H1 (cell line): ENCODE measurements around the gene TRPV2.

ENCODE experiments used
- ATF2 ChIP-seq: IDR thresholded peaks from 2 replicates; pipeline ENCODE4 v1.6.1; 2012; ENCODE audit warnings: low read length, inconsistent platforms
- BCL11A ChIP-seq, 2 experiments: IDR thresholded peaks; one replicate each; pipeline ENCODE4 v1.6.1; 2011; ENCODE audit warnings: low read depth in 2 of 2, low read length in 2 of 2, mild to moderate bottlenecking in 2 of 2
- CEBPB ChIP-seq: IDR thresholded peaks from 2 replicates; pipeline ENCODE4 v1.6.1; 2012; ENCODE audit warnings: low read depth, low read length
- CREB1 ChIP-seq: IDR thresholded peaks from 2 replicates; pipeline ENCODE4 v1.6.1; 2012; ENCODE audit warnings: inconsistent platforms
- CTCF ChIP-seq, 3 experiments: IDR thresholded peaks; 1 replicate in 2 of 3; 2 replicates in 1 of 3; pipeline versions ENCODE4 v1.5.1 to v1.6.1; 2011; ENCODE audit warnings: low read length in 3 of 3, mild to moderate bottlenecking in 3 of 3, inconsistent platforms in 2 of 3, low read depth in 1 of 3, moderate library complexity in 1 of 3; ENCODE audit not compliant: insufficient read depth in 1 of 3; ENCODE audit errors: control extremely low read depth in 1 of 3
- EZH2 ChIP-seq: fragments of 200-600 bp; sonication (generic); IDR thresholded peaks from 2 replicates; pipeline ENCODE4 v1.7.1; 2012; ENCODE audit warnings: low read depth, mild to moderate bottlenecking, moderate library complexity, low read length, inconsistent platforms; ENCODE audit not compliant: severe bottlenecking
- RFX5 ChIP-seq: IDR thresholded peaks from 2 replicates; pipeline ENCODE4 v1.6.1; 2011; ENCODE audit warnings: low read depth, low read length, improper control_type of control experiment, borderline replicate concordance
- RXRA ChIP-seq: IDR thresholded peaks from 2 replicates; pipeline ENCODE4 v1.6.1; 2011; ENCODE audit warnings: low read depth, mild to moderate bottlenecking, low read length, moderate library complexity; ENCODE audit not compliant: insufficient read depth
- TAF1 ChIP-seq: IDR thresholded peaks from 2 replicates; pipeline ENCODE4 v1.6.1; 2011; ENCODE audit warnings: mild to moderate bottlenecking, low read depth, low read length
- TEAD4 ChIP-seq: IDR thresholded peaks from 2 replicates; pipeline ENCODE4 v1.6.1; 2012; ENCODE audit warnings: low read depth, low read length, inconsistent platforms, mixed read lengths
- YY1 ChIP-seq: IDR thresholded peaks from 2 replicates; pipeline ENCODE4 v1.6.1; 2011; ENCODE audit warnings: low read depth, mild to moderate bottlenecking, low read length
- ZNF274 ChIP-seq: IDR thresholded peaks from 2 replicates; pipeline ENCODE4 v1.7.0; 2012; ENCODE audit warnings: low read length, borderline replicate concordance; ENCODE audit errors: extremely low read depth

- TF ChIP-seq CTCF (IDR thresholded peaks at IDR 0.05; ENCODE audit: control extremely low read depth in 1 of 3, insufficient read depth in 1 of 3, low read depth in 1 of 3, low read length in 3 of 3) (no peak), EZH2 (no peak), ATF2 (no peak; the same call in 1 of the 2 replicates), TAF1 (no peak), BCL11A (IDR thresholded peaks at IDR 0.05; ENCODE audit: low read depth in 2 of 2, low read length in 2 of 2) (no peak), CREB1 (no peak; the same call in 1 of the 2 replicates), YY1 (no peak), ZNF274 (no peak), RXRA (no peak), RFX5 (no peak), CEBPB (no peak), TEAD4 (no peak)
Observed at GRCh38 chr17:16443511-16444257, 28.3 kb downstream of the TRPV2 start.
